ENCODE measurements around the gene LNX1.
A peak's percentile ranks its signal among the peaks of the same experiment; 100 is the strongest.
"Not testable (repeated sequence)": the region's sequence is repeated elsewhere in the genome, so short reads cannot be mapped to it uniquely, and the experiment has no call there.

LNX1 gene

DNA sequence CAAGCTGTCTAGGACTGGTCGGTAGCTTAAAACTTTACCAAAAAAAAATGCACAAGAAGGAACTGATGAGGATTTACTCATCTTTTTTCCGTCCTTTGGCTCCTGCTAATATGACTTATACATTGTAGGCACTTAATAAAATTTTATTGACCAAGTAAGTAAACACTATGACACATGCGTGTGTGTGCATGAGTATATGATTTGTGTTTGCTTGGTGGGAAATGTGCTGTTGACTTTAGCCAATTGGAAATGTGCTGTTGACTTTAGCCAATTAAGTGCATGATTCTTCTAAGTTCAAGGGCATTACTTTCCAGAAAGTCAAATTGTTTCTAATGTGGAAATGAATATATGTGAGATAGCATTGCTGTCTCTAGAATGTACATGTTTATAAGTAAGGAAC lies 135.5 kb downstream of the LNX1 start:
- DNase-seq, result peak; percentile 12

DNA sequence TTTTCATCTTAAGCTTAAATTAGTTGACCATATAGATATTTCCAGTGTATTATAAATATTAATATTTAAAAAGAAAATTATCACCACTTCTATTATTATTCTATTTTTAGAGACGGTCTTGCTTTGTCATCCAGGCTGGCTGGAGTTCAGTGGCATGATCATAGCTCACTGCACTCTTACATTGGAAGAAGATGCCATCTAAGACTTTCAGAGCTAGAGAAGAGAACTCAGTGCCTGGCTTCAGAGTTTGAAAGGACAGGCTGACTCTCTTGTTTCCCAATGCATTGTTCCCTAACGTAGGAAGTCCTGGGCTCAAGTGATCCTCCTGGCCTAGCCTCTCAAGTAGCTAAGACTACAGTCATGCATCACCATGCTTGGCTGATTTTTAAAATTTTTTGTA lies 137.9 kb downstream of the LNX1 start:
- DNase-seq, result no peak

DNA sequence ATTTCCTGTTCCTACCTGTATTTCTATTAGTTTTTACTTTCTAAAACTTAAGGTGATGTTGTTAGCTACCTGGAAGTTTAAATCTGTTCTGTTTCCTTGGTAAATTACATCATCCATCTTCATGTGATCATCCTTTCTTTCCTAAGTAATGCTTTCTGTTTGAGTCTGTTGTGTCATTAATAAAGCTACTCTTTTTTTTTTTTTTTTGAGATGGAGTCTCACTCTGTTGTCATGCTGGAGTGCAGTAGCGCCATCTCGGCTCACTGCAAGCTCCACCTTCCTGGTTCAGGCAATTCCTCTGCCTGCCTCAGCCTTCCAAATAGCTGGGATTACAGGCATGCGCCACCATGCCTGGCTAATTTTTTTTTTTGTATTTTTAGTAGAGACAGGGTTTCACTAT lies 140.5 kb downstream of the LNX1 start:
- DNase-seq, result no peak

DNA sequence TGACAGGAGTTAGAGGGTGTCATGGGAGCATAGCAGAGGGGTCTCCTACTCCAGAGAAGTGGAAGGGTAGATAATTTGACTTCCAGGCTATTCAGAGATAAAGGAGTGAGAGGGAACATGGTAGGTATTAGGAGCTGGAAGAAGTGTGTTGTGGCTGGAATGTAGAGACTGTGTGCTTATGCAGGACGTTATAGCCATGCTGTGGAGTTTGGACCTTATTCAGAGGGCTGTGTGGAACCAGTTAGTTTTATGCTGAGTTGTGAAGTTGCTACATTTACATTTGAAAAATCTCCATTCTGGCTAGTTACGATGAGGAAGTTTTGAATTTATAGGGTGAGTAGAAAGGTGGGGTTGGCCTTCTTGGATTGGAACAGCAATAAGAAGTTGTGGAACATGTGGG lies 146.3 kb downstream of the LNX1 start:
- no peak for DNase-seq

DNA sequence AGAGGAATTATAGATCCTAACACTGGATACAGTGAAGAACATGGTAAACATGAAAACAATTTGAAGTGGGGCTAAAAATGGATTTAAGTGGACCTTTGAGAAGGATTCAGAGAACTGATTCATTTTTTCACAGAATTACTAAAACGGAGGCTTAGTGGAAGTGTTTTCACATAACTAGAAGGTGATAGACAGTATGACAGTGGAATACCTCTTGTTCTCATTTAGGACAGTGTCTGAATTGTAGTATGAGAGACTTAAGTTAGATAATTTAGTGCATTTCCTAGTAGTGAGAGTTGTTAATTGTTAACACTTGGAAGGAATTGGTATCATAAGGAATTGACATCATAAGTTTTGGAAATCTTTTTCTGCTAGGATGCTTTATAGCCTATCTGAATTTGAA lies 149.7 kb downstream of the LNX1 start:
- DNase-seq, result no peak

DNA sequence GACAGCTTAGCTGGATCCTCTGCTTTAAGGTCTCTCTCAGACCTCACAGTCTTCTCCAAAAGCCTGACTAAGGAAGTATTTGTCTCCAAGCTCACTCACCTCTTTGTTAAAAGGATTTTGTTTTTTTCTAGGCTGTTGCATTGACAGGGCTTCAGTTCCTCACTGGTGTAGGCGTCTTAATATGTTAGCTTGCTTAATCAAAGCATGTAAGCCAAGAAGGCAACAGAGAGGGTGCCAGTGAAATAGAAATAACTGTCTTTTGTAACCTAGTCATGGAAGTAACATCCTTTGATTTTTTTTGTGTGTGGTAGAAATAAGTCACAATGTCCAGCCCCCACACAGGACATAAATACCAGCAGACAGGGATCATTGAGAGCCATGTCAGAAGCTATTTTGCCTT lies 155.0 kb downstream of the LNX1 start:
- DNase-seq, result no peak

DNA sequence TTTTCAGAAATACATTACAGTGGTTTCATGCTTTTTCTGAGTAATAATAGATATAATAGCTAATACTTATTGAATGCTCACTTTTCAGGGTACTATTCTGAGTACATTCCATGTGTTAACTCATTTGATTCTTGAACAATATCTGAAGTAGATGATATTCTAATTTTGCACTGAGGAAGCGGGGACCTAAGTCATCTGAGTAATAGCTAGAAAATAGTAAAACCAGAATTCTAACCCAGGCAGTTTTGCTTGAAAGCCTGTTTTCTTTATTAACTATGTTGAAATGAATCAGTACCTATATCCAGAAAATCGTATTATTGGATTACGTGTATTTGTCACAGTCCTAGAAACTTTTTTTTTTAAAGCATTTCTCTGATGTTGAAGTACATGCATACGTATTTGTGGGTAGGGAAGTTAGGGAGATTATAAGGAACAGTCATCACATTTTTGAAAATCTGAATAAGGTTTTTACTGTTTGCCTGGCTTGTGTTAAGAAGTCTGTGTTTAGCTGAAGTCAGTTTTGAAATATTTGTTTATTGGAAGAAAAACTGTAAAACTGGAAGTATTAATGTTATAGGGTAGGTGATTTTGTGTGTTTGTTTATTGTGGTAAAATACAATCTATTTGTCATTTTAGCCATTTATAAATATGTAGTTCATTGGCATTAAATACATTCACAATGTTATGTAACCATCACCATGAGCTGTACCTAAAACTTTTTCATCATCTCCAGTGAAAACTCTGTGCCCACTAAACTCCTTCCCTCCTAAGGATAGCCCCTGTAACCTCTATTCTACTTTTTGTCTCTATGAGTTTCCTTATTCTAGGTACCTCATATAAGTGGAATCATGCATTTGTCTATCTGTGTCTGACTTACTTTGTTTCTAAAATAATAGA lies 158.5 kb downstream of the LNX1 start:
- no peak for DNase-seq

DNA sequence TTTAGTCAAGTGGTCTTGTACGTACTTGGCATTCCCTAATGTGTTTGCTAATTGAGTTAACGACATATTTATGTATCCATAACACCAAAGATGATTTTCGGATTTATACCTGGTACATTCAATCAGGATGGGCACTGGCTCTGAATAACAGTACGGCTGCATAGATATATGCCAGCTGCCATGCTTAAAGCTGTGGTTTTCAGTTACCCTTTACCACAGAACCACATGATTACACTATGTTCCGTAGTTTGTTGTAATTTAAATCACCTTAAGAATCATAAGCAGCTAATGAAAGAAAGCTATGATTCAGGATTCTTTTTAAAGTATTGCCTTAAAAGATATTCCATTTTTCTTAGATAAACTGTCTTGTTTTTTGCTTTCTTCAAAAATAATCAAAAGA lies 160.2 kb downstream of the LNX1 start:
- DNase-seq, result no peak

DNA sequence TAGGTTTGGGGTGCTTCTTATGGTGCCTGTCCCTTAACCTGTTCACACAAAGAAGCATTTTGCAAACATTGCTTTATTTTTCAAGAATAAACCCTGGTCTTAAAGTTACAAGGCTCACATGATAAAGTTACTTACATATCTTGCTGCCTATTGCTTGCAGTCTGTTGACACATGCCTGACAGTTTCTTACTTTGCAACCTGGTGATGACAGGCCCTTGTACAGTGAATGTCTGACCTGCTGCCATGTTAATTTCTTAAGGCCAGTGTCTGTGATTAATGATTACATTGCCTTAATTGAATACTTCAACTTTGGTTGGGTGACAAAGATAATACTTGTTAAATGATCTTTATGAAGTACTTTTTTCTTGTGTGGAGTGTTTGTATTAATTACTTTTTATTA lies 163.9 kb downstream of the LNX1 start:
- no peak for DNase-seq

DNA sequence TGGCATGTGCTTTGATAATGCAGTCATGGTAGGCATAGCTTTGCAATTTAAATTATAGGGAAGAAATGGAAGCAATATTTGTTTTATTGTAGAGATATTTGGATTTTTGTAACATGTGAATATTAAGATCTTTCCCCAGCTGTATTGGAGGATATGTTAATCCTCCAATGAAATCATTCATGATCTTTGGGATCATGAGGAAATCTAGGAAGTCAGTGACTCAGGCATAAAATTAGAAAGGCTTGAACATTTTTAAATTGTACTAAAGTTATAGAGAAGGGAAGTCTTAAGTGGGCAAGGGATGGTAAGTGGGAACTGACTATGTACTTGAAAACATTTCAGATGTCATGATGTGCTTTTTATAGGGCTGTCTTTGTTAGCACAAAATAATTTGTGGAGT lies 167.0 kb downstream of the LNX1 start:
- DNase-seq, result no peak

DNA sequence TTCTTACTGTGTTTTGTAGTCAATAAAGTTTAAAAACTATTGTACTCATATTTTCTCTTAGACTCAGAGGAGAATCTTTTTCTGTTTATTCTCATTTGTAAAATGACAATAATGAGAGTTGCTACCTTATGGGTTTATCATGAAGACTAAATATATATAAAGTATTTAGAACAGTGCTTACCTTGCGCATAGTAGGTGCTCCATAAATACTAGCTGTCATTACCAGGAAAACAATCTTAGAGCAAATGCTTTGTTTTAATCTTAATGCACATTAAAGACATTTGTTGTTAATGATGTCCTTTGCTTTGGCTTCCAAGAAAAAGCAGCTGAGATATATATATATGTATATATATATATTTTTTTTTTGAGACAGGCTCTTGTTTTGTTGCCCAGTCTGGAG lies 168.9 kb downstream of the LNX1 start:
- DNase-seq, result no peak

DNA sequence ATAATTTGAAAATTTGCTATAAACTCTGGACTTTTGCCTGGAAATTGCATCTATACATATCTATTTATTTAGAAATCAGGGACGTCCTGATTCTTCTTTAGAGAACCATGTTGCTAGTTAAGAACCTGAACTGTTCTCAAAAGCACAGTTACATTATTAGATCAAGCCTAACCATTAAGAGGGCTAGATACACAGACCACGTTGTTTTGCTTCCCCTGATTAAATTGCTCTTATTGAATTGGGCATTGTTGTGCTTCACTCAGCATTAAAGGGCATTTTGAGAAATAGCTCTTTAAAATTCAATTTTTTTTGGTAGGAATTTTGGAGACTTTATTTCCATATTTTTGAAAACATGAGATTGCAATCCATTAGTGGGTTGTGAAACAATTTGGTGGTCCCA lies 169.5 kb downstream of the LNX1 start:
- DNase-seq, result no peak

DNA sequence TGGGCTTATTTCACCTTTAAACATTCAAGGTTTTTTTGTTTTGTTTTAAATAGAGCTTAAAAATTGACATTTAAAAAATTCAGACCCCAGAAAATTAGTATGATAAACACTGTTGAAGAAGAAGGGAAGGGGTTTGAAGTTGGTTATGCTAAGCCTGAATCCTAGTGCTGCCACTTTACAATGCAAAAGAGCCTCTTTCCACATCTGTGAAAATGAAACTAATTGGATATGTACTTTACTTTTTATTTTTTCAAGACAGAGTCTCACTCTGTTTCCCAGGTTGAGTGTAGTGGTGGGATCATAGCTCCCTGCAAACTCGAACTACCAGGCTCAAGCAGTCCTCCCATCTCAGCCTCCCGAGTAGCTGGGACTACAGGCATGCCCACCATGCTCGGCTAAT lies 172.1 kb downstream of the LNX1 start:
- no peak for DNase-seq

DNA sequence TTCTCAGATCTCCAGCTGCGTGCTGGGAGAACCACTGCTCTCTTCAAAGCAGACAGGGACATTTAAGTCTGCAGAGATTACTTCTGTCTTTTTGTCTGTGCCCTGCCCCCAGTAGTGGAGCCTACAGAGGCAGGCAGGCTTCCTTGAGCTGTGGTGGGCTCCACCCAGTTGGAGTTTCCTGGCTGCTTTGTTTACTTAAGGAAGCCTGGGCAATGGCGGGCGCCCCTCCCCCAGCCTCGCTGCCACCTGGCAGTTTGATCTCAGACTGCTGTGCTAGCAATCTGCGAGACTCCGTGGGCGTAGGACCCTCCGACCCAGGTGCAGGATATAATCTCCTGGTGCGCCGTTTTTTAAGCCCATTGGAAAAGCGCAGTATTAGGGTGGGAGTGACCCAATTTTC lies 181.8 kb downstream of the LNX1 start:
- not testable (repeated sequence) for DNase-seq
